Measurements from ENCODE around the gene APOA1.

The APOA1 gene

DNA sequence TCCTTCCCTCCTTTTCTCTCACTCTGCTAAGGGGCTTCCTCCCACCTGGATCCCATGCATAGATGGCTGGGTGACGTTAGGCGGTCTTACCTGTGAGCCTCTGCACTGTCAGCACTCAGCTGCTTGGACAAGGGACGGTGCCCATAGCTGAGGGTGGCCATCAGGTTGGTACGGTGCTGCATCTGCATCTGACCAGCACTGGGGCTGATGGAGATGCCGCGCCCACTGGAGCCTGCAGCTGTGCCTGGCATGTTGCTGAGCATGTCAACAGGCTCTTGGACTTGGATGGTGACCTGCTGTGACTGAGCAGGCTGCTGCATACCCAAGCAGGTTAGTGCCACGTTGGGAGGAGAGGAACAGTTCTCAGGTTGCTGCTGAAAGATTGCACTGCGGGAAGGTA is 21.8 kb upstream of the APOA1 start:
- H3K79me2 ChIP-seq (ENCODE audit: insufficient read depth, low read depth): no peaks in the 10 kb centered on the region
- H3K4me2 ChIP-seq: no peak overlapping the region
- H3K36me3 ChIP-seq (ENCODE audit: insufficient read depth): no peaks in the 10 kb centered on the region
- H4K20me1 ChIP-seq (ENCODE audit: insufficient read depth): no peaks in the 10 kb centered on the region
- no peak overlapping the region for H2AFZ ChIP-seq (ENCODE audit: low read depth)
- H3K9ac ChIP-seq: no peak overlapping the region
- H3K27me3 ChIP-seq (ENCODE audit: insufficient read depth, low read depth): no peaks in the 10 kb centered on the region
- no peak overlapping the region for H3K4me3 ChIP-seq (IDR thresholded peaks at IDR 0.05; ENCODE audit: insufficient read depth, low read depth, low read length)
- H3K4me1 ChIP-seq (ENCODE audit: low read depth, poor library complexity, severe bottlenecking): peaks cover 12% of the 10 kb centered on the region
- no peak overlapping the region for H3K27ac ChIP-seq
- TF ChIP-seq CTCF (conservative IDR thresholded peaks at IDR 0.05; ENCODE audit: low read depth, low read length): no peak

DNA sequence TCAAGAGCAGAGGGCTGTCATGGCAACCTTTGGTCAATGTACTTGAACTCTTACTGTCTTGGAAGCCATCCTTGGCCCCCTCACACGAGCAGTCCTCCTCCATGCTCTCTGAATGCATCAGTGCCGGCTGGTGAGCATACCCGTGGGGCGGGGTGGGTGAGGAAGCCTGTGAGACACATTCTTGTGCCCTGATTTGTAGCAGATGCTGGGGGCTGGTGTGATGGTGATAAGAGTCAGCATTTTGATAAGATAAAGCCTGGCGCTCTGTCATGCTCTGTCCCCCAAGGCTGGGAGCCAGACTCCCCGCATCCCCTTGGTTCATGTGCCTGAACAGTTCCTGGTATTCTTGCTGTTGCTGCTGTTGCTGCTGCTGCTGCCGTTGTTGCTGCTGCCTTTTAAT is 20.5 kb upstream of the APOA1 start:
- H4K20me1 ChIP-seq (ENCODE audit: insufficient read depth): no peaks in the 10 kb centered on the region
- H3K36me3 ChIP-seq (ENCODE audit: insufficient read depth): no peaks in the 10 kb centered on the region
- TF ChIP-seq CTCF (conservative IDR thresholded peaks at IDR 0.05; ENCODE audit: low read depth, low read length): no peak
- H3K4me3 ChIP-seq (IDR thresholded peaks at IDR 0.05; ENCODE audit: insufficient read depth, low read depth, low read length): no peak overlapping the region
- no peak overlapping the region for H2AFZ ChIP-seq (ENCODE audit: low read depth)
- no peak overlapping the region for H3K9ac ChIP-seq
- no peak overlapping the region for H3K4me2 ChIP-seq
- H3K27ac ChIP-seq: no peak overlapping the region
- no peaks in the 10 kb centered on the region for H3K27me3 ChIP-seq (ENCODE audit: insufficient read depth, low read depth)
- H3K79me2 ChIP-seq (ENCODE audit: insufficient read depth, low read depth): no peaks in the 10 kb centered on the region
- H3K4me1 ChIP-seq (ENCODE audit: low read depth, poor library complexity, severe bottlenecking): peaks cover 25% of the 10 kb centered on the region

- Histone ChIP-seq H3K4me2 (no peak overlapping the region), H3K9ac (no peak overlapping the region), H4K20me1 (ENCODE audit: insufficient read depth) (no peaks in the 10 kb centered on the region), H3K36me3 (ENCODE audit: insufficient read depth) (no peaks in the 10 kb centered on the region), H3K4me3 (IDR thresholded peaks at IDR 0.05; ENCODE audit: insufficient read depth, low read depth, low read length) (no peak overlapping the region), H3K27me3 (ENCODE audit: insufficient read depth, low read depth) (no peaks in the 10 kb centered on the region), H3K4me1 (ENCODE audit: low read depth, poor library complexity, severe bottlenecking) (peaks cover 31% of the 10 kb centered on the region), H3K27ac (no peak overlapping the region), H3K79me2 (ENCODE audit: insufficient read depth, low read depth) (no peaks in the 10 kb centered on the region), H2AFZ (ENCODE audit: low read depth) (no peak overlapping the region)
- no peak for TF ChIP-seq CTCF (conservative IDR thresholded peaks at IDR 0.05; ENCODE audit: low read depth, low read length)
Observed at GRCh38 chr11:116857316-116857715, 19.9 kb upstream of the APOA1 start.

DNA sequence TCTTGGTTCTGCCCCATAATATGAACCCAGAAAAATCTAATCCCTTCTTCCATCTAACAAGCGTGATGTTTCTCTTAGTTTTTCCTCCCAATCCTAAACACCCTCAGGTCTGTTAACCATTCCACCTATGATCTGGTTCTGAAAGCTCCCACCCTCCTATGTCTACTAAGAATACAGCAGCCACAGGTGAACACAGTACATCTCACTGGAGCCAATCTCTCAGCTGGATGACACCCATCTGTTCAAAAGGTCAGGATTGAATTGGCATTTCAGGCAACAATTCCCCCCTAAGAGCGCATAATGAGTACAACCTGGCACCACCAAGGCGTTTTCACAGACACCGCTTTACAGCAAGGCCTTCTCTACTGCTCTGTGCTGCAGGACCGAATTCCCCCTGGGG is 19.0 kb upstream of the APOA1 start:
- Histone ChIP-seq H3K27ac (no peak overlapping the region), H2AFZ (ENCODE audit: low read depth) (no peak overlapping the region), H3K79me2 (ENCODE audit: insufficient read depth, low read depth) (no peaks in the 10 kb centered on the region), H3K4me3 (IDR thresholded peaks at IDR 0.05; ENCODE audit: insufficient read depth, low read depth, low read length) (no peak overlapping the region), H3K4me2 (no peak overlapping the region), H3K4me1 (ENCODE audit: low read depth, poor library complexity, severe bottlenecking) (peaks cover 40% of the 10 kb centered on the region), H3K36me3 (ENCODE audit: insufficient read depth) (no peaks in the 10 kb centered on the region), H3K27me3 (ENCODE audit: insufficient read depth, low read depth) (no peaks in the 10 kb centered on the region), H4K20me1 (ENCODE audit: insufficient read depth) (no peaks in the 10 kb centered on the region), H3K9ac (no peak overlapping the region)
- no peak for TF ChIP-seq CTCF (conservative IDR thresholded peaks at IDR 0.05; ENCODE audit: low read depth, low read length)

DNA sequence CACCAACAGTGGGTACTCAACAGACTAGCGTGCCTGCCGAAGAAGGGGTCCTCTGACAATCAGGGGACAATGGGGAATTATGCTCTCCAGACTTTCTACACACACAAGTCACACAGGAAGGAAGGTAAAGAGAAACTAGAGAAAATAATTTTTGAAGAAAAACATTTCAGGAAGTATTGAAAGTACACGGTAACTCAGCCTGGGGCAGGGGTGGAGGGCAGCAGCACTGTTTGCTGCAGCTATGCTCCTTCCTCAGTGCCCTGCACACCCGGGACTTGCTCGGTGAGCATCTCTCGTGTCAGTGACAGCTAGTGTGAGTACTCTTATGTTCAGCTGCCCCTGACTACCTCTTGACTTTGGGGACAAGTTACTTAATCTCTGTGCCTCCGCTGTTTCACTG is 18.0 kb upstream of the APOA1 start:
- Histone ChIP-seq H3K27me3 (ENCODE audit: insufficient read depth, low read depth) (no peaks in the 10 kb centered on the region), H3K9ac (no peak overlapping the region), H3K79me2 (ENCODE audit: insufficient read depth, low read depth) (no peaks in the 10 kb centered on the region), H2AFZ (ENCODE audit: low read depth) (no peak overlapping the region), H4K20me1 (ENCODE audit: insufficient read depth) (no peaks in the 10 kb centered on the region), H3K4me2 (no peak overlapping the region), H3K36me3 (ENCODE audit: insufficient read depth) (no peaks in the 10 kb centered on the region), H3K4me1 (ENCODE audit: low read depth, poor library complexity, severe bottlenecking) (peaks cover 46% of the 10 kb centered on the region), H3K4me3 (IDR thresholded peaks at IDR 0.05; ENCODE audit: insufficient read depth, low read depth, low read length) (no peak overlapping the region), H3K27ac (no peak overlapping the region)
- no peak for TF ChIP-seq CTCF (conservative IDR thresholded peaks at IDR 0.05; ENCODE audit: low read depth, low read length)

All from KMS-11 (cell line).